ENCODE data around the gene SLC35B1. TPM values are rescaled to one million over a fixed set of nuclear protein-coding genes. Genes with fewer than 3 reads are reported as not detected.
A peak's percentile ranks its signal among the peaks of the same experiment; 100 is the strongest.

SLC35B1 gene
- total RNA-seq, 1 experiment from 2014 or later: 84.6 TPM

GRCh38 chr17:49700960-49701359, 6.8 kb downstream of the SLC35B1 start:
- H3K36me3 ChIP-seq (ENCODE audit: control insufficient read depth, insufficient read depth, low read length): peaks cover 22% of the 10 kb centered on the region
- H3K9me3 ChIP-seq (ENCODE audit: control insufficient read depth, insufficient read depth, low read depth, low read length): no peaks in the 10 kb centered on the region
- H3K27me3 ChIP-seq (ENCODE audit: control insufficient read depth, insufficient read depth, low read length): no peaks in the 10 kb centered on the region
- no peak for ATAC-seq
- intact Hi-C loops (cut with micrococcal nuclease; ENCODE audit: unreplicated experiment): loop anchor here (10.0 kb wide), 2 partner anchors 144 to 294 kb away; partner anchors contain the start of genes DLX3 and TAC4
- no peaks in the 10 kb centered on the region for H3K4me1 ChIP-seq (ENCODE audit: control insufficient read depth, insufficient read depth, low read length)
- DNase-seq (ENCODE audit: low read depth, low spot score): no peak
- CTCF ChIA-PET: interaction anchor here (0.7 to 1.2 kb wide), 2 partner anchors 126 to 130 kb away, joined by 3 to 4 read pairs; no protein-coding TSS in a partner anchor
- TF ChIP-seq POLR2AphosphoS5 (IDR thresholded peaks at IDR 0.05; ENCODE audit: low read depth, low read length) (no peak), SIN3A (IDR thresholded peaks at IDR 0.05; ENCODE audit: borderline replicate concordance, insufficient read depth, low read depth, low read length) (no peak), REST (IDR thresholded peaks at IDR 0.05; ENCODE audit: insufficient read depth in 1 of 2, low read depth in 2 of 2, low read length in 1 of 2) (no peak), TCF7L2 (IDR thresholded peaks at IDR 0.05; ENCODE audit: low read depth, low read length) (no peak), CTCF (IDR thresholded peaks at IDR 0.05) (no peak)
- POLR2A ChIA-PET: no interaction called here
- in situ Hi-C loops (cut with HindIII; ENCODE audit: low pct_unique_long_range_greater_than_20kb, low sequenced_read_pairs): no loop called here
- no peak overlapping the region for H3K27ac ChIP-seq (ENCODE audit: low read length)
- no TSS peak for BruUV-seq (replicated peaks)
- H3K4me3 ChIP-seq (ENCODE audit: low read depth in 2 of 2, low read length in 2 of 2): no peak overlapping the region

GRCh38 chr17:49699966-49700575, 7.7 kb downstream of the SLC35B1 start:
- TF ChIP-seq CTCF (IDR thresholded peaks at IDR 0.05) (no peak), POLR2AphosphoS5 (IDR thresholded peaks at IDR 0.05; ENCODE audit: low read depth, low read length) (0 out of 2 replicates have a peak, but pooled peaks have one; percentile 27)
- H3K36me3 ChIP-seq (ENCODE audit: control insufficient read depth, insufficient read depth, low read length): peaks cover 20% of the 10 kb centered on the region
- ChIA-PET POLR2A (no interaction called here), CTCF (interaction anchor here (0.6 to 1.2 kb wide), 2 partner anchors 129 to 519 kb away, joined by 4 to 9 read pairs; no protein-coding TSS in a partner anchor)
- no peak overlapping the region for H3K4me3 ChIP-seq (ENCODE audit: low read depth in 2 of 2, low read length in 2 of 2)
- no peaks in the 10 kb centered on the region for H3K27me3 ChIP-seq (ENCODE audit: control insufficient read depth, insufficient read depth, low read length)
- no peak overlapping the region for H3K27ac ChIP-seq (ENCODE audit: low read length)
- no peak for ATAC-seq
- in situ Hi-C loops (cut with HindIII; ENCODE audit: low pct_unique_long_range_greater_than_20kb, low sequenced_read_pairs): no loop called here
- intact Hi-C loops (cut with micrococcal nuclease; ENCODE audit: unreplicated experiment): loop anchor here (10.0 kb wide), 2 partner anchors 145 to 295 kb away; partner anchors contain the start of genes DLX3 and TAC4
- H3K9me3 ChIP-seq (ENCODE audit: control insufficient read depth, insufficient read depth, low read depth, low read length): no peaks in the 10 kb centered on the region
- no peak for DNase-seq (ENCODE audit: low read depth, low spot score)
- no TSS peak for BruUV-seq (replicated peaks)
- H3K4me1 ChIP-seq (ENCODE audit: control insufficient read depth, insufficient read depth, low read length): peaks cover 1% of the 10 kb centered on the region

All from Panc1 (cell line).